GM12878 (cell line): ENCODE measurements around the gene RP9. TPM values are rescaled to one million over a fixed set of nuclear protein-coding genes. Genes with fewer than 3 reads are reported as not detected.

Experiments used
- ATAC-seq: fragments of 200-7000 bp; cut with Tn5 transposase; 3 replicates; pipeline ENCODE4 v1.9.1; 2020; ENCODE audit warnings: mild to moderate bottlenecking, moderate library complexity
- BruUV-seq: library from RNA; stranded (reverse); fragments of 400-500 nt; replicated peaks from 2 replicates; lab custom pipeline; 2021; lab: Mats Ljungman, UMichigan
- CTCF ChIA-PET: fragments of 300-600 bp; sonication (Branson Sonifier 250); formaldehyde crosslinking; extraction: SDS; loops from one replicate; lab custom pipeline; 2021; ENCODE audit warnings: inconsistent platforms; lab: Yijun Ruan, JAX
- POLR2A ChIA-PET: fragments of 350-600 bp; formaldehyde crosslinking; extraction: SDS; loops from one replicate; lab custom pipeline; 2021; ENCODE audit warnings: inconsistent platforms; lab: Charles Lee
- RAD21 ChIA-PET: fragments of 300-600 bp; sonication (Branson Sonifier 250); formaldehyde crosslinking; loops from one replicate; lab custom pipeline; 2023; ENCODE audit warnings: antibody characterized with exemption; ENCODE audit not compliant: unreplicated experiment; lab: Charles Lee
- SMC1A ChIA-PET: fragments of 300-600 bp; sonication (Branson Sonifier 250); formaldehyde crosslinking; loops from one replicate; lab custom pipeline; 2023; ENCODE audit not compliant: unreplicated experiment, uncharacterized antibody; lab: Charles Lee
- DNase-seq: peaks from one replicate; pipeline ENCODE4 v3.0.0-alpha.2; 2011; ENCODE audit warnings: low read depth, low spot score
- FAIRE-seq: peaks from 3 replicates; lab custom pipeline; 2011; peaks lifted over from hg19 to GRCh38; lab: Jason Lieb, UNC
- H2AFZ ChIP-seq: 2 replicates; pipeline ENCODE4 v1.6.0; 2011; ENCODE audit warnings: low read depth, low read length, control low read depth; ENCODE audit not compliant: control insufficient read depth
- H3K27ac ChIP-seq: 2 replicates; pipeline ENCODE4 v1.5.1; 2011; ENCODE audit warnings: control low read depth; ENCODE audit not compliant: control insufficient read depth, insufficient read depth
- H3K27me3 ChIP-seq, 2 experiments: replicated peaks in 1 of 2; 2 replicates each; pipeline versions ENCODE4 v1.6.0 to v1.6.1; 2011; ENCODE audit warnings: low read length in 1 of 2; ENCODE audit not compliant: control insufficient read depth in 2 of 2, insufficient read depth in 2 of 2
- H3K36me3 ChIP-seq, 2 experiments: 2 replicates each; pipeline ENCODE4 v1.5.1; 2011; ENCODE audit warnings: low read length in 1 of 2; ENCODE audit not compliant: control insufficient read depth in 2 of 2, insufficient read depth in 2 of 2
- H3K4me1 ChIP-seq: 2 replicates; pipeline ENCODE4 v1.6.1; 2011; ENCODE audit warnings: mild to moderate bottlenecking, low read length, moderate library complexity, mixed read lengths; ENCODE audit not compliant: control insufficient read depth, insufficient read depth
- H3K4me2 ChIP-seq: 2 replicates; pipeline ENCODE4 v1.6.0; 2011; ENCODE audit warnings: control low read depth; ENCODE audit not compliant: control insufficient read depth, insufficient read depth
- H3K4me3 ChIP-seq: fragments of 200-600 bp; sonication (generic); 2 replicates; pipeline ENCODE4 v1.5.1; 2016
- H3K79me2 ChIP-seq: 2 replicates; pipeline ENCODE4 v1.6.0; 2011; ENCODE audit warnings: low read length; ENCODE audit not compliant: control insufficient read depth, insufficient read depth
- H3K9ac ChIP-seq: 2 replicates; pipeline ENCODE4 v1.8.0; 2011; ENCODE audit warnings: low read length, control low read depth, mixed read lengths; ENCODE audit not compliant: control insufficient read depth, insufficient read depth
- H3K9me3 ChIP-seq: replicated peaks from 3 replicates; pipeline ENCODE4 v1.5.1; 2011; ENCODE audit warnings: mild to moderate bottlenecking, low read length; ENCODE audit not compliant: control insufficient read depth, insufficient read depth
- H4K20me1 ChIP-seq: 2 replicates; pipeline ENCODE4 v1.6.0; 2011; ENCODE audit not compliant: control insufficient read depth, insufficient read depth
- DPF2 ChIP-seq: fragments of 450-650 bp; IDR thresholded peaks from 2 replicates; pipeline ENCODE4 v1.6.1; 2017; ENCODE audit warnings: mild to moderate bottlenecking
- FOXK2 ChIP-seq: fragments of 450-650 bp; IDR thresholded peaks from 2 replicates; pipeline ENCODE4 v1.6.1; 2017; ENCODE audit warnings: mild to moderate bottlenecking, moderate library complexity
- SP1 ChIP-seq: IDR thresholded peaks from one replicate; pipeline ENCODE4 v1.6.1; 2011; ENCODE audit warnings: low read depth, low read length
- ZNF207 ChIP-seq: fragments of 450-650 bp; IDR thresholded peaks from 2 replicates; pipeline ENCODE4 v1.6.1; 2014; ENCODE audit warnings: antibody characterized with exemption, mild to moderate bottlenecking, borderline replicate concordance
- WGBS: methylation state at CpG from one replicate; pipeline ENCODE4 v1.1.6; 2016; ENCODE audit warnings: low lambda C conversion rate; ENCODE audit not compliant: insufficient replicate concordance, insufficient coverage; ENCODE audit errors: missing lambda C conversion rate; 5-methylcytosine and 5-hydroxymethylcytosine counted together
- in situ Hi-C: fragments of 300-500 bp; cut with MboI; formaldehyde crosslinking; loops from 9 replicates; pipeline ENCODE4 v1.14.3; 2018; ENCODE audit warnings: mixed read lengths
- intact Hi-C: fragments of 100-400 bp; cut with micrococcal nuclease; formaldehyde crosslinking; loops from one replicate; pipeline ENCODE4 v1.14.2; 2022; ENCODE audit not compliant: unreplicated experiment
- polyA plus RNA-seq, 11 experiments: library from polyadenylated mRNA; depleted of rRNA in 4 of 11; unstranded in 6 of 11; stranded (reverse) in 5 of 11; fragments of >200 nt; fragmentation: Nextera tagmentation in 4 of 11; fragmentation: Illumina TruSeq in 1 of 11; extraction: Ambion mirVana in 4 of 11; extraction: Trizol in 1 of 11; gene quantifications; 1 replicate in 1 of 11; 2 replicates in 10 of 11; pipeline versions ENCODE4 v1.2.1 to v1.2.3, GENCODE V29; 2011 to 2016; ENCODE audit warnings: inconsistent platforms in 2 of 11, missing spikeins in 2 of 11, low read depth in 1 of 11
- total RNA-seq, 4 experiments: library from RNA; depleted of rRNA in 3 of 4; stranded (reverse); fragments of >200 nt in 3 of 4; fragmentation: Illumina TruSeq in 1 of 4; extraction: Trizol in 1 of 4; gene quantifications; 2 replicates each; pipeline versions ENCODE4 v1.2.1 to v1.2.3, GENCODE V29; 2013 to 2021
- TF ChIP-seq, protein P1 (sequence below): IDR thresholded peaks from 2 replicates; pipeline ENCODE4 v1.6.1; 2012; ENCODE audit warnings: mild to moderate bottlenecking, low read depth, low read length
- TF ChIP-seq, protein P2 (sequence below): fragments of 450-650 bp; IDR thresholded peaks from 2 replicates; pipeline ENCODE4 v1.6.1; 2017; ENCODE audit warnings: mild to moderate bottlenecking, low read depth, inconsistent platforms; ENCODE audit not compliant: poor library complexity, severe bottlenecking
- TF ChIP-seq, protein P3 (sequence below): fragments of 450-650 bp; IDR thresholded peaks from 2 replicates; pipeline ENCODE4 v1.6.1; 2017; ENCODE audit warnings: mild to moderate bottlenecking, moderate library complexity
- TF ChIP-seq, protein P4 (sequence below): IDR thresholded peaks from 2 replicates; pipeline ENCODE4 v1.6.1; 2011; ENCODE audit warnings: borderline replicate concordance, low read depth, mild to moderate bottlenecking, moderate library complexity, low read length; ENCODE audit not compliant: insufficient read depth, poor library complexity, severe bottlenecking

The RP9 gene
- total and polyA plus RNA-seq, 10 of the 15 experiments (the other 5 are each of a cell fraction or from before 2014, with no cell fraction given): 7.6 to 25.3 (median 16.9) TPM

DNA sequence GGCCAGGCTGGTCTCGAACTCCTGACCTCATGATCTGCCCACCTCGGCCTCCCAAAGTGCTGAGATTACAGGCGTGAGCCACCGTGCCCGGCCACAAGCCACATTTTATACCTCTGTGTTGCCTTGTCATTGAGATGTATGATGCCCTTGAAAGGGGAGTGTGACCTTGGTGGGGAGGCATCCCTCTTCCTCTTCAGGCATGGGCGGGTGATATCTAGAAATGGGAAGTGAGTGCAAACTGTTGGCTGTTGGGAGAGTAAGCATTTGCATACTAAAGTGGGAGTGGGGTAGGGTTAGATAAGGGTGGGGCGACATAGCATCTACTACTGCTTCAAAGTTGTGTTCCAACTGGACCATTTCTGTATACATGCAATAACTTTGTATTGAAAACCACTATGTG is 20.1 kb downstream of the RP9 start:
- ChIA-PET CTCF (interaction anchor here (1.2 kb wide), 1 partner anchor 18 kb away, joined by 4 read pairs; no protein-coding TSS in a partner anchor), SMC1A (no interaction called here), RAD21 (no interaction called here), POLR2A (no interaction called here)
- Histone ChIP-seq H3K27me3 (no peaks in the 10 kb centered on the region), H3K4me3 (no peak overlapping the region), H3K9ac (no peak overlapping the region), H4K20me1 (no peaks in the 10 kb centered on the region), H3K27ac (no peak overlapping the region), H3K4me2 (no peak overlapping the region), H3K4me1 (no peaks in the 10 kb centered on the region), H2AFZ (no peak overlapping the region), H3K9me3 (no peaks in the 10 kb centered on the region), H3K36me3 (0 out of 4 replicates have a peak, but pooled peaks cover 0 to 1% of the 10 kb centered on the region in 2 experiments), H3K79me2 (no peaks in the 10 kb centered on the region)
- DNase-seq (no peak), ATAC-seq (no peak), FAIRE-seq (no peak)
- in situ Hi-C loops: no loop called here
- TF ChIP-seq, protein P1, sequence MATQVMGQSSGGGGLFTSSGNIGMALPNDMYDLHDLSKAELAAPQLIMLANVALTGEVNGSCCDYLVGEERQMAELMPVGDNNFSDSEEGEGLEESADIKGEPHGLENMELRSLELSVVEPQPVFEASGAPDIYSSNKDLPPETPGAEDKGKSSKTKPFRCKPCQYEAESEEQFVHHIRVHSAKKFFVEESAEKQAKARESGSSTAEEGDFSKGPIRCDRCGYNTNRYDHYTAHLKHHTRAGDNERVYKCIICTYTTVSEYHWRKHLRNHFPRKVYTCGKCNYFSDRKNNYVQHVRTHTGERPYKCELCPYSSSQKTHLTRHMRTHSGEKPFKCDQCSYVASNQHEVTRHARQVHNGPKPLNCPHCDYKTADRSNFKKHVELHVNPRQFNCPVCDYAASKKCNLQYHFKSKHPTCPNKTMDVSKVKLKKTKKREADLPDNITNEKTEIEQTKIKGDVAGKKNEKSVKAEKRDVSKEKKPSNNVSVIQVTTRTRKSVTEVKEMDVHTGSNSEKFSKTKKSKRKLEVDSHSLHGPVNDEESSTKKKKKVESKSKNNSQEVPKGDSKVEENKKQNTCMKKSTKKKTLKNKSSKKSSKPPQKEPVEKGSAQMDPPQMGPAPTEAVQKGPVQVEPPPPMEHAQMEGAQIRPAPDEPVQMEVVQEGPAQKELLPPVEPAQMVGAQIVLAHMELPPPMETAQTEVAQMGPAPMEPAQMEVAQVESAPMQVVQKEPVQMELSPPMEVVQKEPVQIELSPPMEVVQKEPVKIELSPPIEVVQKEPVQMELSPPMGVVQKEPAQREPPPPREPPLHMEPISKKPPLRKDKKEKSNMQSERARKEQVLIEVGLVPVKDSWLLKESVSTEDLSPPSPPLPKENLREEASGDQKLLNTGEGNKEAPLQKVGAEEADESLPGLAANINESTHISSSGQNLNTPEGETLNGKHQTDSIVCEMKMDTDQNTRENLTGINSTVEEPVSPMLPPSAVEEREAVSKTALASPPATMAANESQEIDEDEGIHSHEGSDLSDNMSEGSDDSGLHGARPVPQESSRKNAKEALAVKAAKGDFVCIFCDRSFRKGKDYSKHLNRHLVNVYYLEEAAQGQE: no peak
- TF ChIP-seq DPF2: no peak
- TF ChIP-seq, protein P2, sequence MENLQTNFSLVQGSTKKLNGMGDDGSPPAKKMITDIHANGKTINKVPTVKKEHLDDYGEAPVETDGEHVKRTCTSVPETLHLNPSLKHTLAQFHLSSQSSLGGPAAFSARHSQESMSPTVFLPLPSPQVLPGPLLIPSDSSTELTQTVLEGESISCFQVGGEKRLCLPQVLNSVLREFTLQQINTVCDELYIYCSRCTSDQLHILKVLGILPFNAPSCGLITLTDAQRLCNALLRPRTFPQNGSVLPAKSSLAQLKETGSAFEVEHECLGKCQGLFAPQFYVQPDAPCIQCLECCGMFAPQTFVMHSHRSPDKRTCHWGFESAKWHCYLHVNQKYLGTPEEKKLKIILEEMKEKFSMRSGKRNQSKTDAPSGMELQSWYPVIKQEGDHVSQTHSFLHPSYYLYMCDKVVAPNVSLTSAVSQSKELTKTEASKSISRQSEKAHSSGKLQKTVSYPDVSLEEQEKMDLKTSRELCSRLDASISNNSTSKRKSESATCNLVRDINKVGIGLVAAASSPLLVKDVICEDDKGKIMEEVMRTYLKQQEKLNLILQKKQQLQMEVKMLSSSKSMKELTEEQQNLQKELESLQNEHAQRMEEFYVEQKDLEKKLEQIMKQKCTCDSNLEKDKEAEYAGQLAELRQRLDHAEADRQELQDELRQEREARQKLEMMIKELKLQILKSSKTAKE: no peak
- TF ChIP-seq FOXK2: no peak
- TF ChIP-seq, protein P3, sequence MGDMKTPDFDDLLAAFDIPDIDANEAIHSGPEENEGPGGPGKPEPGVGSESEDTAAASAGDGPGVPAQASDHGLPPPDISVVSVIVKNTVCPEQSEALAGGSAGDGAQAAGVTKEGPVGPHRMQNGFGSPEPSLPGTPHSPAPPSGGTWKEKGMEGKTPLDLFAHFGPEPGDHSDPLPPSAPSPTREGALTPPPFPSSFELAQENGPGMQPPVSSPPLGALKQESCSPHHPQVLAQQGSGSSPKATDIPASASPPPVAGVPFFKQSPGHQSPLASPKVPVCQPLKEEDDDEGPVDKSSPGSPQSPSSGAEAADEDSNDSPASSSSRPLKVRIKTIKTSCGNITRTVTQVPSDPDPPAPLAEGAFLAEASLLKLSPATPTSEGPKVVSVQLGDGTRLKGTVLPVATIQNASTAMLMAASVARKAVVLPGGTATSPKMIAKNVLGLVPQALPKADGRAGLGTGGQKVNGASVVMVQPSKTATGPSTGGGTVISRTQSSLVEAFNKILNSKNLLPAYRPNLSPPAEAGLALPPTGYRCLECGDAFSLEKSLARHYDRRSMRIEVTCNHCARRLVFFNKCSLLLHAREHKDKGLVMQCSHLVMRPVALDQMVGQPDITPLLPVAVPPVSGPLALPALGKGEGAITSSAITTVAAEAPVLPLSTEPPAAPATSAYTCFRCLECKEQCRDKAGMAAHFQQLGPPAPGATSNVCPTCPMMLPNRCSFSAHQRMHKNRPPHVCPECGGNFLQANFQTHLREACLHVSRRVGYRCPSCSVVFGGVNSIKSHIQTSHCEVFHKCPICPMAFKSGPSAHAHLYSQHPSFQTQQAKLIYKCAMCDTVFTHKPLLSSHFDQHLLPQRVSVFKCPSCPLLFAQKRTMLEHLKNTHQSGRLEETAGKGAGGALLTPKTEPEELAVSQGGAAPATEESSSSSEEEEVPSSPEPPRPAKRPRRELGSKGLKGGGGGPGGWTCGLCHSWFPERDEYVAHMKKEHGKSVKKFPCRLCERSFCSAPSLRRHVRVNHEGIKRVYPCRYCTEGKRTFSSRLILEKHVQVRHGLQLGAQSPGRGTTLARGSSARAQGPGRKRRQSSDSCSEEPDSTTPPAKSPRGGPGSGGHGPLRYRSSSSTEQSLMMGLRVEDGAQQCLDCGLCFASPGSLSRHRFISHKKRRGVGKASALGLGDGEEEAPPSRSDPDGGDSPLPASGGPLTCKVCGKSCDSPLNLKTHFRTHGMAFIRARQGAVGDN: no peak
- TF ChIP-seq SP1: no peak
- TF ChIP-seq, protein P4, sequence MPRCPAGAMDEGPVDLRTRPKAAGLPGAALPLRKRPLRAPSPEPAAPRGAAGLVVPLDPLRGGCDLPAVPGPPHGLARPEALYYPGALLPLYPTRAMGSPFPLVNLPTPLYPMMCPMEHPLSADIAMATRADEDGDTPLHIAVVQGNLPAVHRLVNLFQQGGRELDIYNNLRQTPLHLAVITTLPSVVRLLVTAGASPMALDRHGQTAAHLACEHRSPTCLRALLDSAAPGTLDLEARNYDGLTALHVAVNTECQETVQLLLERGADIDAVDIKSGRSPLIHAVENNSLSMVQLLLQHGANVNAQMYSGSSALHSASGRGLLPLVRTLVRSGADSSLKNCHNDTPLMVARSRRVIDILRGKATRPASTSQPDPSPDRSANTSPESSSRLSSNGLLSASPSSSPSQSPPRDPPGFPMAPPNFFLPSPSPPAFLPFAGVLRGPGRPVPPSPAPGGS: no peak
- no peak for TF ChIP-seq ZNF207
- intact Hi-C loops: no loop called here
- WGBS: 74% methylated on average over 7 of the region's 7 CpGs
- no TSS peak for BruUV-seq
